ENCODE results near the gene MOSPD3.

Gene MOSPD3

DNA sequence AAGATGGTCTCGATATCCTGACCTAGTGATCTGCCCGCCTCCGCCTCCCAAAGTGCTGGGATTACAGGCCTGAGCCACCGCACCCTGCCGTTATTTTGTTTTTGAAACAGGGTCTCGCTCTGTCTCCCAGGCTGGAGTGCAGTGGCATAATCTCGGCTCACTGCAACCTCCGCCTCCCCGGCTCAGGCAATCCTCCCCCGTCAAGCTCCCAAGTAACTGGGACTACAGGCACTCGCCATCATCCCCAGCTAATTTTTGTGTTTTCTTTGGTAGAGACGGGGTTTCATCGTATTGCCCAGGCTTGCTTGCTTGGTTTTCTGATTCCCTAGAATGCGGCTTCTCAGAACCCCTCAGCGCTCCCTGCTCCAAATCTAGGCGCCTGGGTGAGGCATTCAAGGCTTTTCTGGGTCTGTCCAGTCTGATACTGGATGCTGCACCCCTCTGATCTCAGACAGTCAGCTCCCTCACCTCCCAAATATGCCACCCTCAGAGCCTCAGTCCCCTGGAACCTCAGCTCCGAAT lies 27.7 kb downstream of the MOSPD3 start:
- no peak overlapping the region for H3K4me3 ChIP-seq (ENCODE audit: low read depth, low read length)
- in situ Hi-C loops (cut with HindIII; ENCODE audit: low sequenced_read_pairs): no loop called here
- TF ChIP-seq, protein P1, sequence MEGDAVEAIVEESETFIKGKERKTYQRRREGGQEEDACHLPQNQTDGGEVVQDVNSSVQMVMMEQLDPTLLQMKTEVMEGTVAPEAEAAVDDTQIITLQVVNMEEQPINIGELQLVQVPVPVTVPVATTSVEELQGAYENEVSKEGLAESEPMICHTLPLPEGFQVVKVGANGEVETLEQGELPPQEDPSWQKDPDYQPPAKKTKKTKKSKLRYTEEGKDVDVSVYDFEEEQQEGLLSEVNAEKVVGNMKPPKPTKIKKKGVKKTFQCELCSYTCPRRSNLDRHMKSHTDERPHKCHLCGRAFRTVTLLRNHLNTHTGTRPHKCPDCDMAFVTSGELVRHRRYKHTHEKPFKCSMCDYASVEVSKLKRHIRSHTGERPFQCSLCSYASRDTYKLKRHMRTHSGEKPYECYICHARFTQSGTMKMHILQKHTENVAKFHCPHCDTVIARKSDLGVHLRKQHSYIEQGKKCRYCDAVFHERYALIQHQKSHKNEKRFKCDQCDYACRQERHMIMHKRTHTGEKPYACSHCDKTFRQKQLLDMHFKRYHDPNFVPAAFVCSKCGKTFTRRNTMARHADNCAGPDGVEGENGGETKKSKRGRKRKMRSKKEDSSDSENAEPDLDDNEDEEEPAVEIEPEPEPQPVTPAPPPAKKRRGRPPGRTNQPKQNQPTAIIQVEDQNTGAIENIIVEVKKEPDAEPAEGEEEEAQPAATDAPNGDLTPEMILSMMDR (IDR thresholded peaks at IDR 0.05; ENCODE audit: low read depth, low read length): no peak
- no peak for DNase-seq (ENCODE audit: low read depth, low spot score)

DNA sequence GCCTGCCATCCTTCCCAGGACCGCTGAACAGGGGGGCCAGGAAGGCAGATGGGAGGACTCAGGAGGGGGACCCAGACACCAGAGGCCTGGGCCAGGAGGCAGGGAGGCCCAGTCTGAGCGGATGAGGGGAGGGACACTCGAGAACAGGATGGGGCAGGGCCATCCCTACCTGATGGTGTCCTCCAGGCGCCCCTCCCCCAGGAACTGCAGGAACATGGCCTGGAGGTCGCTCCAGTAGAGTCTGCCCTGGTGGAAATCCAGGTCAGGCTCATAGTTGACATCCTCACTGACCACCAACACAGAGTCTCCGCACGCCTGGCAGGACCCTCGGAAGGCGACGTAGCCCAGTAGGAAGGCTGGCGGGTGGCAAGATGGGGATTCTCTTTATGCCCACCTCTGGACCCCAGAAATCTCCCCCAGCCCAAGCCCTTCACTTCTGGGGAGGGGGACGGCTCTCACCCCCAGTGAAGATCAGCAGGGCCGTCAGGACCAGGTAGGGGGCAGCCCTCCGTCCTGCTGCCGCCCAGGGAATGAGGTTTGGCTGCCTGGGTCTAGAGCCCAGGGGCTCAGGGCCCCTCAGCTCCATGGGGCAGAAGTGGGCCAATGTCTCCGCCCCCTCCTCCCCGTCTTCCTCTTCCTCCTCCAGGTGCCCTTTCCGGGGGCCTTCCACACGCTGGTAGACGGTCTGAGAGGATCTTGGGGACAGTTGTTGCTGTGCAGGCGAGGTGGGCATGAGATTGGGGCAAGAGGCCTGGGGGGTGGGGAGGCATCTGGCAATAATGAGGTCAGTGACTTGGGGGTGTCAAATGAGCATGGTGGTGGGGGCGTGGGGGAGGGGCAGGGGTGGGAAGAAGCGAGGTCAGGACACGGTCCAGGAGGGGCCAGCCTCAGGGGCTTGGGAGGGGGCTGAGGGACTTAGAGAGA lies 28.4 kb downstream of the MOSPD3 start:
- H3K4me3 ChIP-seq (ENCODE audit: low read depth, low read length): no peak overlapping the region
- in situ Hi-C loops (cut with HindIII; ENCODE audit: low sequenced_read_pairs): no loop called here
- DNase-seq (ENCODE audit: low read depth, low spot score): no peak
- TF ChIP-seq, protein P1 (IDR thresholded peaks at IDR 0.05; ENCODE audit: low read depth, low read length): no peak

DNA sequence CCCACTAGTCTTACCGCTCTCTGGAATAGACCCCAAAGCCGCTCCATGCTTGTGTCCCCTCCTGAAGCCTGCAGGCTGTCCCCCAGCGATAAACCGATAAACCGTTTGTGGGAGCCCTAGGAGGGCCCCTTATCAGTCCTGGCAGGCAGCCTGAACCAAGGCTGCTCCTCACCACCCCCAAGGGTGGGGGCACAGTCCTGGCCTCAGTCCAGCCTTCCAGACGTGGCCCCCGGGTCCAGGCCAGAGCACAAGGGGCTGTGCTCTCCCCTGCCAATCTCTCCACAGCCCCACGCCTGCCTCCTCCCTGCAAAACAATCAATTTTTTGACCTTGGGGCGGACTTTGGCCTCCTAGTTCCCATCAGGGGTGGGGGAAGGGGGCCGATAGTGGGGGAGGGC lies 29.1 kb downstream of the MOSPD3 start, which contains the start of gene TFR2:
Gene TFR2 (minus strand): TSS at position 90 of the 397 bp plus-strand sequence. CDS start 43 bp downstream, at position 47.
- TF ChIP-seq, protein P1 (IDR thresholded peaks at IDR 0.05; ENCODE audit: low read depth, low read length): no peak
- in situ Hi-C loops (cut with HindIII; ENCODE audit: low sequenced_read_pairs): no loop called here

DNA sequence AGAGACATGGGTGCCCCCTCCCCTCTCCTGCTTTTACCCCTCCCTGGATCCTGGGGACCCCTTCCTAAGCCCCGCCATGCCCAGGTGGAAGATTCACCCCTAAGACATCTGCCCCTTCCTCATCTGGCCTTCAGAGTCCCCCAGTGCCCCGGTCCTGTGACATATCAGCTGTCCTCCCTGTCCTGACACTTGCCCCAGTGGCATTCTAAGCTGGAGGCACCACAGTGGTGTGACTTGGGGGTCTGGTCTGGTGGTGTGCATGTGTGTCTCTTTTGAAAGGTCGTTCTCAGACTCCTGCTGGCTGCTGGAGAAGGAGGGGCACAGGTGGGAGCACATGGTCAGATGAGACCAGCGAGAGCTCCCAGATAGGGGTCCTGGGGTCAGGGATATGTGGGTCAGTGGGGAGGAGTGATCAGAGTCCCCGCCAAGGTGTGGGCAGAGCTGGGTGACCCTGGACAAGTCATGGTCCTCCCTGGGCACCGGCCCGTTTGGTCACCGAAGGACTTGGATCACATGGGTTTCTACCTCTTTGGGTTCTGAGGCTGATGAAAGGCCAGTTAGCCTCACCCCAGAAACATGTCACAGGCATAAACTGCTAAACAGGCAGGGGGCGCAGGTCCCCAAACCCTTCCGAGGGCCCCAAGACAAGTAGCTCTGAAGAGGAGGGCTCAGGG lies 29.7 kb downstream of the MOSPD3 start:
- TF ChIP-seq, protein P1 (IDR thresholded peaks at IDR 0.05; ENCODE audit: low read depth, low read length): no peak
- in situ Hi-C loops (cut with HindIII; ENCODE audit: low sequenced_read_pairs): no loop called here
- no peak for DNase-seq (ENCODE audit: low read depth, low spot score)
- H3K4me3 ChIP-seq (ENCODE audit: low read depth, low read length): no peak overlapping the region

More for the DNA sequence above, 29.1 kb downstream of the MOSPD3 start, which contains the start of gene TFR2:
- DNase-seq (ENCODE audit: low read depth, low spot score): no peak
- H3K4me3 ChIP-seq (ENCODE audit: low read depth, low read length): no peak within 1 kb of the TSS

DNA sequence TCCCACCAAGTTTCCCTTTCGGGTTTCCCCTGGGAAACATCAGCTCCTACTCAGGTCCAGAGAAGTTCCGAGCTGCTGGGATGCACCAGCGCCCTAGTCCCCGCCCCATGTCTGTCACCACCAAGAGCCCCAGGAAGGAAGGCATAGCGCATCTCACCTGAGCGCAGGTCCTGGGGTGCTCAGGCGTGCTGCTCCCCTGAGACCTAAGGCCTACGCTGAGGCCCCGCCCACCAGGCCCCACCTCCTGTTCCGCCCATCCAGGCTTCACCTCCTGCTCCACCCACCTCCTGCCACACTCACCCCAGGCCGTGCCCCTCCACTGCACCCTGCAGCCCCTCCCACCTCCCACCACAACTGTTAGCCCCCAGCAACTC lies 30.2 kb downstream of the MOSPD3 start:
- no peak for DNase-seq (ENCODE audit: low read depth, low spot score)
- TF ChIP-seq, protein P1 (IDR thresholded peaks at IDR 0.05; ENCODE audit: low read depth, low read length): no peak
- in situ Hi-C loops (cut with HindIII; ENCODE audit: low sequenced_read_pairs): no loop called here
- no peak overlapping the region for H3K4me3 ChIP-seq (ENCODE audit: low read depth, low read length)

DNA sequence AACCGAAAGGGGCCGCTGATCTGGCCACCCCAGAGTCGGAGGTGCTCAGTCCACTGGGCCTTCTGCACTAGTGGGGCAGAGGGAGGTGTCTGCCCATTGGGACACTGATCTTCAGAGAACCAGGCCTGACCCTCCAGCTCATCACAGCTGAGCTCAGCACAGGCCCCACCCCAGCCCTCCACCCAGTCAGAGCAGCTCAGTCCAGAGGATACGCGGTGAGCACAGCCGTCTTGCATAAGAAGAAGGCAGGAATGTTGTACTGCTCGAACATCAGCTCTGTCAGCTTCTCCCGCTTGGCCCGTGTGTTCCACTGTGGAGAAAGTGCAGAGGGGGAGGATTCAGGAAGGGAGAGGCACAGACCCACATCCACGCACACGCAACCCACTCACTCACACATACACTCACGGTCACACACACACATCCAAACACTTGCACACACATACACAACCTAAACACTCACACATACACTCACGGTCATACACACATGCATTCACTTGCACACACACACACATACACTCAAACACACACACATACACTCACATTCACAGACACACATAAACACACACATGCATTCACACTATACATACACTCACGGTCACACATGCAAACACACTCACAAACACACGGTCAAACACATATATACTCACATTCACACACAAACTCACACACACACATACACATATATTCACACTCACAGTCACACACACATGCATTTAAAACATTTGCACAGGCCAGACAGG lies 37.7 kb downstream of the MOSPD3 start:
- H3K4me3 ChIP-seq (ENCODE audit: low read depth, low read length): no peak overlapping the region
- no peak for DNase-seq (ENCODE audit: low read depth, low spot score)
- TF ChIP-seq, protein P1 (IDR thresholded peaks at IDR 0.05; ENCODE audit: low read depth, low read length): no peak
- in situ Hi-C loops (cut with HindIII; ENCODE audit: low sequenced_read_pairs): no loop called here

All from astrocyte of the spinal cord (primary cell).